GM23338 (cell line): ENCODE measurements around the gene ZDHHC13. TPM values are rescaled to one million over a fixed set of nuclear protein-coding genes. Genes with fewer than 3 reads are reported as not detected.

Experiments
- ATAC-seq: fragments of 200-7000 bp; cut with Tn5 transposase; 3 replicates; pipeline ENCODE4 v1.9.1; 2020
- DNase-seq: peaks from one replicate; pipeline ENCODE4 v3.0.0-alpha.2; 2015; ENCODE audit warnings: low spot score
- H2AFZ ChIP-seq: fragments of 200-600 bp; sonication (generic); 2 replicates; pipeline ENCODE4 v1.8.0; 2016; ENCODE audit warnings: antibody characterized with exemption, mild to moderate bottlenecking, moderate library complexity
- H3F3A ChIP-seq: fragments of 200-600 bp; sonication (generic); replicated peaks from 2 replicates; pipeline ENCODE4 v1.8.0; 2017; ENCODE audit warnings: antibody characterized with exemption, mixed run types, low read depth
- H3K27ac ChIP-seq: fragments of 200-600 bp; sonication (generic); 2 replicates; pipeline ENCODE4 v1.6.1; 2016; ENCODE audit warnings: low read depth
- H3K27me3 ChIP-seq: fragments of 200-600 bp; sonication (generic); 2 replicates; pipeline ENCODE4 v1.8.0; 2016; ENCODE audit warnings: mild to moderate bottlenecking, mixed run types, moderate library complexity; ENCODE audit not compliant: insufficient read depth
- H3K36me3 ChIP-seq: fragments of 200-600 bp; sonication (generic); 2 replicates; pipeline ENCODE4 v1.8.0; 2016; ENCODE audit warnings: mild to moderate bottlenecking; ENCODE audit not compliant: insufficient read depth
- H3K4me1 ChIP-seq: fragments of 200-600 bp; sonication (generic); 2 replicates; pipeline ENCODE4 v1.8.0; 2016; ENCODE audit warnings: mild to moderate bottlenecking, moderate library complexity; ENCODE audit not compliant: insufficient read depth
- H3K4me2 ChIP-seq: fragments of 200-600 bp; sonication (generic); 2 replicates; pipeline ENCODE4 v1.7.1; 2017; ENCODE audit warnings: mixed run types
- H3K4me3 ChIP-seq: fragments of 200-600 bp; sonication (generic); 2 replicates; pipeline ENCODE4 v1.6.1; 2016; ENCODE audit warnings: mixed run types
- H3K79me2 ChIP-seq: fragments of 200-600 bp; sonication (generic); replicated peaks from 2 replicates; pipeline ENCODE4 v1.8.0; 2017; ENCODE audit warnings: mild to moderate bottlenecking; ENCODE audit not compliant: insufficient read depth
- H3K9me2 ChIP-seq: fragments of 200-600 bp; sonication (generic); 2 replicates; pipeline ENCODE4 v1.8.0; 2017; ENCODE audit not compliant: insufficient read depth
- H4K20me1 ChIP-seq: fragments of 200-600 bp; sonication (generic); replicated peaks from 2 replicates; pipeline ENCODE4 v1.8.0; 2017; ENCODE audit warnings: mild to moderate bottlenecking; ENCODE audit not compliant: insufficient read depth
- H3K27ac Mint-ChIP-seq: 2 replicates; pipeline ENCODE4 v1.8.0; 2020; ENCODE audit warnings: inconsistent platforms, mild to moderate bottlenecking, moderate library complexity, mixed read lengths
- H3K27me3 Mint-ChIP-seq: 3 replicates; pipeline ENCODE4 v1.8.0; 2022; ENCODE audit warnings: low read depth, mild to moderate bottlenecking, moderate library complexity, mixed read lengths, inconsistent platforms; ENCODE audit not compliant: insufficient read depth, poor library complexity
- H3K36me3 Mint-ChIP-seq: 3 replicates; pipeline ENCODE4 v1.8.0; 2021; ENCODE audit warnings: low read depth, mild to moderate bottlenecking, inconsistent platforms, moderate library complexity, mixed read lengths
- H3K4me1 Mint-ChIP-seq: 3 replicates; pipeline ENCODE4 v1.8.0; 2020; ENCODE audit warnings: mild to moderate bottlenecking, inconsistent platforms, mixed read lengths
- H3K4me3 Mint-ChIP-seq: 3 replicates; pipeline ENCODE4 v1.8.0; 2021; ENCODE audit warnings: moderate library complexity, mild to moderate bottlenecking, inconsistent platforms, mixed read lengths
- H3K9me3 Mint-ChIP-seq: 3 replicates; pipeline ENCODE4 v1.8.0; 2020; ENCODE audit warnings: moderate library complexity, mild to moderate bottlenecking, inconsistent platforms, mixed read lengths
- CREB1 ChIP-seq: fragments of 250-450 bp; sonication (Bioruptor Pico); IDR thresholded peaks from 2 replicates; pipeline ENCODE4 v1.5.0; 2020; ENCODE audit warnings: low read depth, mild to moderate bottlenecking, moderate library complexity
- EZH2 ChIP-seq: fragments of 200-600 bp; sonication (generic); IDR thresholded peaks from one replicate; pipeline ENCODE4 v1.8.0; 2017; ENCODE audit warnings: antibody characterized with exemption, mild to moderate bottlenecking, low read depth; ENCODE audit not compliant: unreplicated experiment
- EZH2phosphoT487 ChIP-seq: fragments of 200-600 bp; sonication (generic); IDR thresholded peaks from one replicate; pipeline ENCODE4 v1.8.1; 2018; ENCODE audit warnings: antibody characterized with exemption; ENCODE audit not compliant: unreplicated experiment
- JUNB ChIP-seq: IDR thresholded peaks from one replicate; pipeline ENCODE4 v1.6.1; 2016; ENCODE audit warnings: antibody characterized with exemption; ENCODE audit not compliant: unreplicated experiment
- NANOG ChIP-seq: IDR thresholded peaks from 2 replicates; pipeline ENCODE4 v1.6.1; 2016; ENCODE audit warnings: antibody characterized with exemption, borderline replicate concordance
- POLR2AphosphoS5 ChIP-seq: IDR thresholded peaks from 2 replicates; pipeline ENCODE4 v1.6.1; 2016; ENCODE audit warnings: antibody characterized with exemption, low read depth
- STAT1 ChIP-seq: IDR thresholded peaks from one replicate; pipeline ENCODE4 v1.6.1; 2016; ENCODE audit warnings: antibody characterized with exemption; ENCODE audit not compliant: unreplicated experiment
- ZNF114 ChIP-seq: fragments of 250-450 bp; sonication (Bioruptor Pico); IDR thresholded peaks from 2 replicates; pipeline ENCODE4 v1.5.0; 2020; ENCODE audit warnings: mild to moderate bottlenecking, moderate library complexity
- ZNF331 ChIP-seq: fragments of 250-450 bp; sonication (Bioruptor Pico); IDR thresholded peaks from 2 replicates; pipeline ENCODE4 v1.5.0; 2020; ENCODE audit warnings: low read depth, mild to moderate bottlenecking, moderate library complexity
- ZNF462 ChIP-seq: fragments of 250-450 bp; sonication (Bioruptor Pico); IDR thresholded peaks from 2 replicates; pipeline ENCODE4 v1.5.0; 2020; ENCODE audit warnings: mild to moderate bottlenecking, moderate library complexity
- polyA plus RNA-seq: library from polyadenylated mRNA; unstranded; fragments of >200 nt; fragmentation: Nextera tagmentation; extraction: Ambion mirVana; gene quantifications from 2 replicates; pipeline ENCODE4 v1.2.1, GENCODE V29; 2016
- total RNA-seq: library from RNA; depleted of rRNA; stranded (reverse); fragments of >200 nt; shearing (Covaris generic); gene quantifications from 2 replicates; pipeline ENCODE4 v1.2.3, GENCODE V29; 2014
- TF ChIP-seq, protein P1 (sequence below): IDR thresholded peaks from 2 replicates; pipeline ENCODE4 v1.6.1; 2016; ENCODE audit warnings: antibody characterized with exemption
- TF ChIP-seq, protein P2 (sequence below): IDR thresholded peaks from one replicate; pipeline ENCODE4 v1.6.1; 2018; ENCODE audit warnings: antibody characterized with exemption; ENCODE audit not compliant: unreplicated experiment
- TF ChIP-seq, protein P3 (sequence below), 2 experiments: fragments of 200-600 bp in 1 of 2; sonication (generic) in 1 of 2; conservative IDR thresholded peaks; 2 replicates each; pipeline versions ENCODE4 v1.5.1 to v1.6.1; 2016 to 2017; ENCODE audit warnings: antibody characterized with exemption in 2 of 2, low read depth in 2 of 2, mild to moderate bottlenecking in 2 of 2, moderate library complexity in 1 of 2

ZDHHC13 gene
- total and polyA plus RNA-seq, 2 experiments from 2014 or later: 21.0 to 27.7 TPM

DNA sequence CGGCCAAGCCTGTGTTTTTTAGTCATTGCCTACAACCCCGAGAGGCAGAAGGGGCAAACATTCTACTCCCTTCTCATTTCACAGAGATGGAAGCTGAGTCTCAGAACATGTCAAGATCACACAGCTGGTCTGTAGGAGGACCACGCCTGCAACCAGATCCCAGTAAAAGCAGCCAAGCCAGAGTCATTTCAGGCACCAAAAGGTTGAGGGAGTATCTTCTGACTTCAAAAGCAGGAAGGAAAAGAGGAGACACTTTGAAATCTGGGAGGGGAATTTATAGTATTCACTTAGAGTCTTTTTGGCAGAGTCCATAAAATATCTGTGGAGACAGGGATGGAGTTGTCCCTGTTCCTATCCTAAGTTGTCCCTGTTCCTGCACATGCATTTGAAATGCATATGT, 17.9 kb upstream of the ZDHHC13 start:
- DNase-seq (no peak), ATAC-seq (no peak)
- TF ChIP-seq, protein P1, sequence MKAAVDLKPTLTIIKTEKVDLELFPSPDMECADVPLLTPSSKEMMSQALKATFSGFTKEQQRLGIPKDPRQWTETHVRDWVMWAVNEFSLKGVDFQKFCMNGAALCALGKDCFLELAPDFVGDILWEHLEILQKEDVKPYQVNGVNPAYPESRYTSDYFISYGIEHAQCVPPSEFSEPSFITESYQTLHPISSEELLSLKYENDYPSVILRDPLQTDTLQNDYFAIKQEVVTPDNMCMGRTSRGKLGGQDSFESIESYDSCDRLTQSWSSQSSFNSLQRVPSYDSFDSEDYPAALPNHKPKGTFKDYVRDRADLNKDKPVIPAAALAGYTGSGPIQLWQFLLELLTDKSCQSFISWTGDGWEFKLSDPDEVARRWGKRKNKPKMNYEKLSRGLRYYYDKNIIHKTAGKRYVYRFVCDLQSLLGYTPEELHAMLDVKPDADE: no peak
- TF ChIP-seq POLR2AphosphoS5: no peak
- TF ChIP-seq CREB1 (CRISPR knock-in tag): no peak
- TF ChIP-seq, protein P2, sequence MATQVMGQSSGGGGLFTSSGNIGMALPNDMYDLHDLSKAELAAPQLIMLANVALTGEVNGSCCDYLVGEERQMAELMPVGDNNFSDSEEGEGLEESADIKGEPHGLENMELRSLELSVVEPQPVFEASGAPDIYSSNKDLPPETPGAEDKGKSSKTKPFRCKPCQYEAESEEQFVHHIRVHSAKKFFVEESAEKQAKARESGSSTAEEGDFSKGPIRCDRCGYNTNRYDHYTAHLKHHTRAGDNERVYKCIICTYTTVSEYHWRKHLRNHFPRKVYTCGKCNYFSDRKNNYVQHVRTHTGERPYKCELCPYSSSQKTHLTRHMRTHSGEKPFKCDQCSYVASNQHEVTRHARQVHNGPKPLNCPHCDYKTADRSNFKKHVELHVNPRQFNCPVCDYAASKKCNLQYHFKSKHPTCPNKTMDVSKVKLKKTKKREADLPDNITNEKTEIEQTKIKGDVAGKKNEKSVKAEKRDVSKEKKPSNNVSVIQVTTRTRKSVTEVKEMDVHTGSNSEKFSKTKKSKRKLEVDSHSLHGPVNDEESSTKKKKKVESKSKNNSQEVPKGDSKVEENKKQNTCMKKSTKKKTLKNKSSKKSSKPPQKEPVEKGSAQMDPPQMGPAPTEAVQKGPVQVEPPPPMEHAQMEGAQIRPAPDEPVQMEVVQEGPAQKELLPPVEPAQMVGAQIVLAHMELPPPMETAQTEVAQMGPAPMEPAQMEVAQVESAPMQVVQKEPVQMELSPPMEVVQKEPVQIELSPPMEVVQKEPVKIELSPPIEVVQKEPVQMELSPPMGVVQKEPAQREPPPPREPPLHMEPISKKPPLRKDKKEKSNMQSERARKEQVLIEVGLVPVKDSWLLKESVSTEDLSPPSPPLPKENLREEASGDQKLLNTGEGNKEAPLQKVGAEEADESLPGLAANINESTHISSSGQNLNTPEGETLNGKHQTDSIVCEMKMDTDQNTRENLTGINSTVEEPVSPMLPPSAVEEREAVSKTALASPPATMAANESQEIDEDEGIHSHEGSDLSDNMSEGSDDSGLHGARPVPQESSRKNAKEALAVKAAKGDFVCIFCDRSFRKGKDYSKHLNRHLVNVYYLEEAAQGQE: no peak
- no peak for TF ChIP-seq JUNB
- TF ChIP-seq, protein P3, sequence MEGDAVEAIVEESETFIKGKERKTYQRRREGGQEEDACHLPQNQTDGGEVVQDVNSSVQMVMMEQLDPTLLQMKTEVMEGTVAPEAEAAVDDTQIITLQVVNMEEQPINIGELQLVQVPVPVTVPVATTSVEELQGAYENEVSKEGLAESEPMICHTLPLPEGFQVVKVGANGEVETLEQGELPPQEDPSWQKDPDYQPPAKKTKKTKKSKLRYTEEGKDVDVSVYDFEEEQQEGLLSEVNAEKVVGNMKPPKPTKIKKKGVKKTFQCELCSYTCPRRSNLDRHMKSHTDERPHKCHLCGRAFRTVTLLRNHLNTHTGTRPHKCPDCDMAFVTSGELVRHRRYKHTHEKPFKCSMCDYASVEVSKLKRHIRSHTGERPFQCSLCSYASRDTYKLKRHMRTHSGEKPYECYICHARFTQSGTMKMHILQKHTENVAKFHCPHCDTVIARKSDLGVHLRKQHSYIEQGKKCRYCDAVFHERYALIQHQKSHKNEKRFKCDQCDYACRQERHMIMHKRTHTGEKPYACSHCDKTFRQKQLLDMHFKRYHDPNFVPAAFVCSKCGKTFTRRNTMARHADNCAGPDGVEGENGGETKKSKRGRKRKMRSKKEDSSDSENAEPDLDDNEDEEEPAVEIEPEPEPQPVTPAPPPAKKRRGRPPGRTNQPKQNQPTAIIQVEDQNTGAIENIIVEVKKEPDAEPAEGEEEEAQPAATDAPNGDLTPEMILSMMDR (conservative IDR thresholded peaks at IDR 0.05; ENCODE audit: low read depth in 2 of 2): no peak
- no peak for TF ChIP-seq ZNF462 (CRISPR knock-in tag)
- TF ChIP-seq STAT1: no peak
- no peak for TF ChIP-seq ZNF114 (CRISPR knock-in tag)
- no peak for TF ChIP-seq EZH2phosphoT487
- TF ChIP-seq ZNF331: no peak
- TF ChIP-seq EZH2: no peak
- TF ChIP-seq NANOG: no peak
- Histone ChIP-seq H2AFZ (no peak overlapping the region), H3K36me3 (no peaks in the 10 kb centered on the region), H3K4me3 (no peak overlapping the region), H3F3A (no peaks in the 10 kb centered on the region), H3K27me3 (no peaks in the 10 kb centered on the region), H3K9me2 (peaks cover 14% of the 10 kb centered on the region), H3K79me2 (no peaks in the 10 kb centered on the region), H4K20me1 (no peaks in the 10 kb centered on the region), H3K4me2 (no peak overlapping the region), H3K27ac (no peak overlapping the region), H3K4me1 (no peaks in the 10 kb centered on the region)
- Mint-ChIP-seq H3K4me3 (no peak overlapping the region), H3K9me3 (no peaks in the 10 kb centered on the region), H3K27me3 (peaks cover 2% of the 10 kb centered on the region), H3K4me1 (no peaks in the 10 kb centered on the region), H3K27ac (no peak overlapping the region), H3K36me3 (no peaks in the 10 kb centered on the region)
